Measurements from ENCODE around the gene SPEF1. TPM values are rescaled to one million over a fixed set of nuclear protein-coding genes. Genes with fewer than 3 reads are reported as not detected.

SPEF1 gene
- total RNA-seq, 1 donor: under 0.01 TPM

DNA sequence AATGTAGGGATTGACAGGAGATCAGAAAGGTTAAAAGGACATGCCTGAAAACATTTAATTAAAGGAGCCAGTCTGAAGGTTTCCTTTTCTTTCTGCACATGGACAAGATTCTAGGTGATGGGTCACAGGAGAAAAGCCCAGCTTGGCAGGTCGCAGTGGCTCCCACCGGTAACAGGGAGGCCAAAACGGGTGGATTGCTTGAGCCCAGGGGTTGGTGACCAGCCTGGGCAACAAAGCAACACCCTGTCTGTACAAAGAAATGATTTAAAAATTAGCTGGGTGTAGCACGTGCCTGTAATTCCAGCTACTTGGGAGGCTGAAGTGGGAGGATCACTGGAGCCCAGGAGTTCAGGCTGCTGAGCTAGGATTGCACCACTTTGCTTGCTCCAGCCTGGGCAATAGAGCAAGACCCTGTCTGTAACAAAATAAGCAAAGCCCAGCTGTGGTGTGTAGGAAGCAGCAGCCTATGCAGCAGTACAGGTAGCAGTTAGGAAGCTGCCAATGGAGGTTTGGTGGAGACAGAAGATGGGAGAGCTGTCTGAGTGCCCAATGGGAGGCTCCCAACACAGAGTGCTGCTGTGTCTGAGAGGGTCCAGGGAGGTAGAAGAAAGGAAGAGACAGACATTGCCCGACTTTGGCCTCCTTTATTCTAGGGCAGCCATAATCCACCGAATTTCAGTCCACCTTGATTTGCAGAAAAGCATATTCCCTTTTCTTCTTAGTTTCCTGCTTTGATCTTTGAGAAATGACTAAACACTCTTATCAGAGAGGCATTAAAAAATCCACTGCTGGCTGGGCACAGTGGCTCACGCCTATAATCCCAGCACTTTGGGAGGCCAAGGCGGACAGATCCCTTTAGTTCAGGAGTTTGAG lies 32.0 kb upstream of the SPEF1 start:
- Histone ChIP-seq H2AFZ (ENCODE audit: low read length) (no peak overlapping the region), H3K27ac (ENCODE audit: low read depth, low read length) (no peak overlapping the region), H3K4me3 (ENCODE audit: insufficient read depth, low read length) (no peak overlapping the region), H3K36me3 (ENCODE audit: insufficient read depth, low read length) (no peaks in the 10 kb centered on the region), H3K79me2 (ENCODE audit: insufficient read depth, low read length) (peaks cover 6% of the 10 kb centered on the region), H3K27me3 (ENCODE audit: insufficient read depth, low read length) (no peaks in the 10 kb centered on the region), H3K9me3 (ENCODE audit: low read depth, low read length) (no peaks in the 10 kb centered on the region), H3K4me1 (ENCODE audit: insufficient read depth, low read length) (peaks cover 26% of the 10 kb centered on the region), H3K4me2 (ENCODE audit: insufficient read depth, low read length) (no peak overlapping the region), H4K20me1 (ENCODE audit: insufficient read depth, low read length) (no peaks in the 10 kb centered on the region)
- DNase-seq (ENCODE audit: insufficient read length, low spot score, missing footprints): peak; percentile 5
- TF ChIP-seq, protein P1, sequence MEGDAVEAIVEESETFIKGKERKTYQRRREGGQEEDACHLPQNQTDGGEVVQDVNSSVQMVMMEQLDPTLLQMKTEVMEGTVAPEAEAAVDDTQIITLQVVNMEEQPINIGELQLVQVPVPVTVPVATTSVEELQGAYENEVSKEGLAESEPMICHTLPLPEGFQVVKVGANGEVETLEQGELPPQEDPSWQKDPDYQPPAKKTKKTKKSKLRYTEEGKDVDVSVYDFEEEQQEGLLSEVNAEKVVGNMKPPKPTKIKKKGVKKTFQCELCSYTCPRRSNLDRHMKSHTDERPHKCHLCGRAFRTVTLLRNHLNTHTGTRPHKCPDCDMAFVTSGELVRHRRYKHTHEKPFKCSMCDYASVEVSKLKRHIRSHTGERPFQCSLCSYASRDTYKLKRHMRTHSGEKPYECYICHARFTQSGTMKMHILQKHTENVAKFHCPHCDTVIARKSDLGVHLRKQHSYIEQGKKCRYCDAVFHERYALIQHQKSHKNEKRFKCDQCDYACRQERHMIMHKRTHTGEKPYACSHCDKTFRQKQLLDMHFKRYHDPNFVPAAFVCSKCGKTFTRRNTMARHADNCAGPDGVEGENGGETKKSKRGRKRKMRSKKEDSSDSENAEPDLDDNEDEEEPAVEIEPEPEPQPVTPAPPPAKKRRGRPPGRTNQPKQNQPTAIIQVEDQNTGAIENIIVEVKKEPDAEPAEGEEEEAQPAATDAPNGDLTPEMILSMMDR (IDR thresholded peaks at IDR 0.05; ENCODE audit: extremely low read depth, low read depth, low read length): no peak

GRCh38 chr20:3812259-3812681 lies 31.0 kb upstream of the SPEF1 start:
- Histone ChIP-seq H3K27ac (ENCODE audit: low read depth, low read length) (peak overlapping the region; percentile 93), H3K9me3 (ENCODE audit: low read depth, low read length) (no peaks in the 10 kb centered on the region), H3K27me3 (ENCODE audit: insufficient read depth, low read length) (no peaks in the 10 kb centered on the region), H4K20me1 (ENCODE audit: insufficient read depth, low read length) (no peaks in the 10 kb centered on the region), H3K79me2 (ENCODE audit: insufficient read depth, low read length) (peaks cover 6% of the 10 kb centered on the region), H3K4me1 (ENCODE audit: insufficient read depth, low read length) (peaks cover 34% of the 10 kb centered on the region), H3K36me3 (ENCODE audit: insufficient read depth, low read length) (no peaks in the 10 kb centered on the region), H3K4me2 (ENCODE audit: insufficient read depth, low read length) (no peak overlapping the region), H2AFZ (ENCODE audit: low read length) (peak overlapping the region; percentile 54), H3K4me3 (ENCODE audit: insufficient read depth, low read length) (no peak overlapping the region)
- TF ChIP-seq, protein P1 (IDR thresholded peaks at IDR 0.05; ENCODE audit: extremely low read depth, low read depth, low read length): no peak
- DNase-seq (ENCODE audit: insufficient read length, low spot score, missing footprints): no peak

GRCh38 chr20:3811467-3812258 lies 30.4 kb upstream of the SPEF1 start:
- Histone ChIP-seq H4K20me1 (ENCODE audit: insufficient read depth, low read length) (no peaks in the 10 kb centered on the region), H3K4me1 (ENCODE audit: insufficient read depth, low read length) (peaks cover 40% of the 10 kb centered on the region)
- TF ChIP-seq, protein P1 (IDR thresholded peaks at IDR 0.05; ENCODE audit: extremely low read depth, low read depth, low read length): no peak

DNA sequence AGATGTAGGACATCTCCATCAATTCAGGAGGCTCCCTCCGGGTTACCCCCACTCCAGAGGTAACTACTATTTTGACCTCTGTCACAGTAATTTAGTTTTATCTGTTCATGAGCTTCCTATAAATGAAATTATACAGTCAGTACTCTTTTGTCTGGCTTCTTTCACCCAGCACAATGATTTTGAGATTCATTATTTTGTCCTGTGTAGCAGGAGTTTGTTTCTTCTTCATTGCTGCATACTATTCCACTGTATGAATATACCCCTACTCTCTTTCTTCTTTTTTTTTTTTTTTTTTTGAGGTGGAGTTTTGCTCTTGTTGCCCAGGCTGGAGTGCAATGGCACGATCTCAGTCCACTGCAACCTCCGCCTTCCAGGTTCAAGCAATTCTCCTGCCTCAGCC lies 27.3 kb upstream of the SPEF1 start:
- peaks cover 20% of the 10 kb centered on the region for H3K36me3 ChIP-seq (ENCODE audit: insufficient read depth, low read length)
- H3K27me3 ChIP-seq (ENCODE audit: insufficient read depth, low read length): no peaks in the 10 kb centered on the region
- no peaks in the 10 kb centered on the region for H3K9me3 ChIP-seq (ENCODE audit: low read depth, low read length)
- no peak overlapping the region for H3K4me3 ChIP-seq (ENCODE audit: insufficient read depth, low read length)
- no peak for DNase-seq (ENCODE audit: insufficient read length, low spot score, missing footprints)
- peaks cover 6% of the 10 kb centered on the region for H3K79me2 ChIP-seq (ENCODE audit: insufficient read depth, low read length)
- H3K4me1 ChIP-seq (ENCODE audit: insufficient read depth, low read length): peaks cover 52% of the 10 kb centered on the region
- H4K20me1 ChIP-seq (ENCODE audit: insufficient read depth, low read length): peaks cover 2% of the 10 kb centered on the region
- H3K4me2 ChIP-seq (ENCODE audit: insufficient read depth, low read length): peak overlapping the region; percentile 58
- TF ChIP-seq, protein P1 (IDR thresholded peaks at IDR 0.05; ENCODE audit: extremely low read depth, low read depth, low read length): no peak
- H2AFZ ChIP-seq (ENCODE audit: low read length): no peak overlapping the region
- peak overlapping the region; percentile 94 for H3K27ac ChIP-seq (ENCODE audit: low read depth, low read length)

More at GRCh38 chr20:3811467-3812258, 30.4 kb upstream of the SPEF1 start:
- no peaks in the 10 kb centered on the region for H3K9me3 ChIP-seq (ENCODE audit: low read depth, low read length)
- peak overlapping the region; percentile 54 for H2AFZ ChIP-seq (ENCODE audit: low read length)
- H3K4me2 ChIP-seq (ENCODE audit: insufficient read depth, low read length): peak overlapping the region; percentile 71
- peak overlapping the region; percentile 93 for H3K27ac ChIP-seq (ENCODE audit: low read depth, low read length)
- peak; percentile 98 for DNase-seq (ENCODE audit: insufficient read length, low spot score, missing footprints)
- no peaks in the 10 kb centered on the region for H3K27me3 ChIP-seq (ENCODE audit: insufficient read depth, low read length)
- peak overlapping the region; percentile 58 for H3K4me3 ChIP-seq (ENCODE audit: insufficient read depth, low read length)
- H3K36me3 ChIP-seq (ENCODE audit: insufficient read depth, low read length): no peaks in the 10 kb centered on the region
- peaks cover 6% of the 10 kb centered on the region for H3K79me2 ChIP-seq (ENCODE audit: insufficient read depth, low read length)
